Measurements from ENCODE around the gene MT4.

MT4 gene

GRCh38 chr16:56608876-56609462 lies 44.1 kb downstream of the MT4 start:
- Histone ChIP-seq H3K4me3 (ENCODE audit: low read depth in 1 of 2, low read length in 1 of 2) (peak overlapping the region; percentile 66 to 75), H3K9me3 (no peaks in the 10 kb centered on the region), H3K27me3 (peaks cover 9% of the 10 kb centered on the region), H3K4me1 (ENCODE audit: control insufficient read depth in 1 of 2, insufficient read depth in 1 of 2, low read depth in 1 of 2, low read length in 1 of 2) (peaks cover 26 to 27% of the 10 kb centered on the region in 2 experiments), H3K27ac (peak overlapping the region; percentile 73), H3K36me3 (no peaks in the 10 kb centered on the region)
- TF ChIP-seq CTCF (IDR thresholded peaks at IDR 0.05): no peak

GRCh38 chr16:56609463-56609921 lies 44.6 kb downstream of the MT4 start:
- Histone ChIP-seq H3K4me1 (ENCODE audit: control insufficient read depth in 1 of 2, insufficient read depth in 1 of 2, low read depth in 1 of 2, low read length in 1 of 2) (peaks cover 26 to 27% of the 10 kb centered on the region in 2 experiments), H3K27ac (peak overlapping the region; percentile 73), H3K4me3 (ENCODE audit: low read depth in 1 of 2, low read length in 1 of 2) (peak overlapping the region; percentile 66 to 75), H3K36me3 (no peaks in the 10 kb centered on the region), H3K27me3 (peaks cover 7% of the 10 kb centered on the region), H3K9me3 (no peaks in the 10 kb centered on the region)
- no peak for TF ChIP-seq CTCF (IDR thresholded peaks at IDR 0.05)

- peak overlapping the region; percentile 66 to 75 for H3K4me3 ChIP-seq (ENCODE audit: low read depth in 1 of 2, low read length in 1 of 2)
- no peaks in the 10 kb centered on the region for H3K9me3 ChIP-seq
- no peak for TF ChIP-seq CTCF (IDR thresholded peaks at IDR 0.05)
- peak overlapping the region; percentile 73 for H3K27ac ChIP-seq
- H3K4me1 ChIP-seq (ENCODE audit: control insufficient read depth in 1 of 2, insufficient read depth in 1 of 2, low read depth in 1 of 2, low read length in 1 of 2): peaks cover 26 to 27% of the 10 kb centered on the region in 2 experiments
- peaks cover 11% of the 10 kb centered on the region for H3K27me3 ChIP-seq
- H3K36me3 ChIP-seq: no peaks in the 10 kb centered on the region
Measured at GRCh38 chr16:56610017-56610608, 45.2 kb downstream of the MT4 start.

- Histone ChIP-seq H3K4me1 (ENCODE audit: control insufficient read depth in 1 of 2, insufficient read depth in 1 of 2, low read depth in 1 of 2, low read length in 1 of 2) (peaks cover 26 to 27% of the 10 kb centered on the region in 2 experiments), H3K27ac (peak overlapping the region; percentile 73), H3K36me3 (no peaks in the 10 kb centered on the region), H3K4me3 (ENCODE audit: low read depth in 1 of 2, low read length in 1 of 2) (no peak overlapping the region), H3K9me3 (no peaks in the 10 kb centered on the region), H3K27me3 (peaks cover 11% of the 10 kb centered on the region)
- no peak for TF ChIP-seq CTCF (IDR thresholded peaks at IDR 0.05)
Measured at GRCh38 chr16:56610609-56611111, 45.8 kb downstream of the MT4 start.

GRCh38 chr16:56611281-56611833 lies 46.5 kb downstream of the MT4 start:
- Histone ChIP-seq H3K27me3 (peaks cover 18% of the 10 kb centered on the region), H3K4me1 (ENCODE audit: control insufficient read depth in 1 of 2, insufficient read depth in 1 of 2, low read depth in 1 of 2, low read length in 1 of 2) (peaks cover 26 to 27% of the 10 kb centered on the region in 2 experiments), H3K36me3 (no peaks in the 10 kb centered on the region), H3K27ac (no peak overlapping the region), H3K9me3 (no peaks in the 10 kb centered on the region), H3K4me3 (ENCODE audit: low read depth in 1 of 2, low read length in 1 of 2) (no peak overlapping the region)
- no peak for TF ChIP-seq CTCF (IDR thresholded peaks at IDR 0.05)
